H1 (cell line): ENCODE measurements around the gene TM9SF1. TPM values are rescaled to one million over a fixed set of nuclear protein-coding genes. Genes with fewer than 3 reads are reported as not detected.

ENCODE experiments used
- CTCF ChIA-PET: fragments of 300-600 bp; sonication (Branson Sonifier 250); formaldehyde crosslinking; loops from one replicate; lab custom pipeline; 2021; ENCODE audit not compliant: partially characterized antibody; lab: Charles Lee
- POLR2A ChIA-PET: fragments of 300-600 bp; sonication (Branson Sonifier 250); formaldehyde crosslinking; loops from one replicate; lab custom pipeline; 2021; ENCODE audit warnings: inconsistent platforms; ENCODE audit not compliant: partially characterized antibody; lab: Charles Lee
- DNase-seq, 2 experiments: peaks; one replicate each; pipeline versions ENCODE4 v3.0.0 to v3.0.0-alpha.2; 2010 to 2022; ENCODE audit warnings: low spot score in 2 of 2, low read depth in 1 of 2, mixed read lengths in 1 of 2
- FAIRE-seq: peaks from 2 replicates; lab custom pipeline; 2011; peaks lifted over from hg19 to GRCh38; lab: Jason Lieb, UNC
- H2AFZ ChIP-seq: 2 replicates; pipeline ENCODE4 v1.8.1; 2012; ENCODE audit warnings: low read length, inconsistent platforms
- H2AK5ac ChIP-seq: 2 replicates; pipeline ENCODE4 v1.6.1; 2013; ENCODE audit warnings: low read depth, low read length
- H2BK120ac ChIP-seq: replicated peaks from 2 replicates; pipeline ENCODE3; 2013; ENCODE audit warnings: low read depth, low read length, inconsistent platforms
- H2BK12ac ChIP-seq: 2 replicates; pipeline ENCODE4 v1.6.1; 2013; ENCODE audit warnings: low read depth, low read length
- H2BK15ac ChIP-seq: 2 replicates; pipeline ENCODE4 v1.6.1; 2013; ENCODE audit warnings: low read length
- H2BK20ac ChIP-seq: 2 replicates; pipeline ENCODE4 v1.6.1; 2013; ENCODE audit warnings: low read length
- H2BK5ac ChIP-seq: 2 replicates; pipeline ENCODE4 v1.6.1; 2013; ENCODE audit warnings: low read depth, low read length
- H3K14ac ChIP-seq: 2 replicates; pipeline ENCODE4 v1.6.1; 2013; ENCODE audit warnings: inconsistent platforms; ENCODE audit not compliant: insufficient read length
- H3K18ac ChIP-seq: 2 replicates; pipeline ENCODE4 v1.6.1; 2013; ENCODE audit warnings: low read length; ENCODE audit errors: extremely low read depth
- H3K23ac ChIP-seq: 2 replicates; pipeline ENCODE4 v1.6.1; 2013; ENCODE audit warnings: inconsistent platforms; ENCODE audit not compliant: insufficient read length
- H3K23me2 ChIP-seq: 2 replicates; pipeline ENCODE4 v1.6.1; 2013; ENCODE audit warnings: low read depth, low read length
- H3K27ac ChIP-seq: 2 replicates; pipeline ENCODE4 v1.6.1; 2011; ENCODE audit warnings: low read depth, low read length, inconsistent platforms
- H3K27me3 ChIP-seq, 4 experiments: replicated peaks in 1 of 4; 1 replicate in 1 of 4; 2 replicates in 3 of 4; pipeline versions ENCODE4 v1.6.1 to v1.8.1; 2011 to 2013; ENCODE audit warnings: low read length in 3 of 4, mild to moderate bottlenecking in 3 of 4, inconsistent platforms in 2 of 4, mixed read lengths in 2 of 4, moderate library complexity in 1 of 4; ENCODE audit not compliant: control insufficient read depth in 3 of 4, insufficient read depth in 3 of 4; ENCODE audit errors: extremely low read depth in 1 of 4
- H3K36me3 ChIP-seq, 4 experiments: 2 replicates each; pipeline versions ENCODE4 v1.6.1 to v1.8.1; 2011 to 2013; ENCODE audit warnings: mild to moderate bottlenecking in 4 of 4, low read length in 3 of 4, moderate library complexity in 2 of 4, control low read depth in 1 of 4, inconsistent platforms in 1 of 4; ENCODE audit not compliant: insufficient read depth in 4 of 4, control insufficient read depth in 2 of 4
- H3K4ac ChIP-seq: replicated peaks from 2 replicates; pipeline ENCODE3; 2013; ENCODE audit warnings: low read length, low read depth, mixed read lengths, inconsistent platforms; ENCODE audit not compliant: insufficient read length
- H3K4me1 ChIP-seq, 4 experiments: replicated peaks in 1 of 4; 1 replicate in 1 of 4; 2 replicates in 3 of 4; pipeline versions ENCODE4 v1.6.1 to v1.8.1; 2011 to 2013; ENCODE audit warnings: low read length in 3 of 4, inconsistent platforms in 2 of 4, mixed read lengths in 1 of 4; ENCODE audit not compliant: insufficient read depth in 4 of 4, control insufficient read depth in 3 of 4
- H3K4me2 ChIP-seq, 2 experiments: 2 replicates each; pipeline versions ENCODE4 v1.6.1 to v1.8.1; 2011 to 2013; ENCODE audit warnings: low read depth in 2 of 2, low read length in 2 of 2, control low read depth in 1 of 2, inconsistent platforms in 1 of 2, mild to moderate bottlenecking in 1 of 2; ENCODE audit not compliant: insufficient read depth in 1 of 2
- H3K4me3 ChIP-seq, 4 experiments: fragments of 200-600, 300-600 bp in 1 of 4; sonication (generic), shearing (Covaris generic), sonication (Bioruptor Twin) in 1 of 4; 2 replicates each; pipeline versions ENCODE4 v1.5.1 to v1.8.1; 2011 to 2016; ENCODE audit warnings: low read length in 4 of 4, low read depth in 3 of 4, control low read depth in 2 of 4, inconsistent platforms in 2 of 4, mild to moderate bottlenecking in 2 of 4, mixed read lengths in 1 of 4, moderate library complexity in 1 of 4; ENCODE audit not compliant: insufficient read depth in 2 of 4; ENCODE audit errors: extremely low read depth in 1 of 4
- H3K56ac ChIP-seq: replicated peaks from 2 replicates; pipeline ENCODE3; 2013; ENCODE audit warnings: low read depth, mild to moderate bottlenecking, mixed read lengths, low read length, inconsistent platforms; ENCODE audit not compliant: insufficient read length
- H3K79me1 ChIP-seq: 2 replicates; pipeline ENCODE4 v1.6.1; 2013; ENCODE audit warnings: low read depth, low read length, control low read depth
- H3K79me2 ChIP-seq, 2 experiments: 2 replicates each; pipeline versions ENCODE4 v1.6.1 to v1.8.1; 2012 to 2013; ENCODE audit warnings: low read length in 2 of 2, mild to moderate bottlenecking in 2 of 2, inconsistent platforms in 1 of 2; ENCODE audit not compliant: insufficient read depth in 2 of 2, control insufficient read depth in 1 of 2
- H3K9ac ChIP-seq, 4 experiments: replicated peaks in 1 of 4; 1 replicate in 1 of 4; 2 replicates in 3 of 4; pipeline versions ENCODE4 v1.6.1 to v1.8.1; 2011 to 2013; ENCODE audit warnings: low read depth in 3 of 4, low read length in 3 of 4, control low read depth in 2 of 4, mild to moderate bottlenecking in 2 of 4, moderate library complexity in 2 of 4, inconsistent platforms in 1 of 4; ENCODE audit errors: extremely low read depth in 1 of 4
- H3K9me3 ChIP-seq, 2 experiments: 2 replicates each; pipeline versions ENCODE4 v1.6.1 to v1.8.1; 2012 to 2013; ENCODE audit warnings: mild to moderate bottlenecking in 2 of 2, moderate library complexity in 2 of 2, control low read depth in 1 of 2, inconsistent platforms in 1 of 2, low read depth in 1 of 2, low read length in 1 of 2, mixed read lengths in 1 of 2; ENCODE audit not compliant: insufficient read depth in 2 of 2
- H4K20me1 ChIP-seq, 2 experiments: replicated peaks in 1 of 2; 2 replicates each; pipeline versions ENCODE3 to v1.8.1; 2011 to 2013; ENCODE audit warnings: inconsistent platforms in 2 of 2, low read length in 2 of 2, mild to moderate bottlenecking in 1 of 2; ENCODE audit not compliant: insufficient read depth in 2 of 2, control insufficient read depth in 1 of 2
- H4K5ac ChIP-seq: 2 replicates; pipeline ENCODE4 v1.6.1; 2013; ENCODE audit warnings: low read length, low read depth, mixed read lengths, inconsistent platforms; ENCODE audit not compliant: insufficient read length
- H4K8ac ChIP-seq: 2 replicates; pipeline ENCODE4 v1.8.0; 2013; ENCODE audit warnings: mild to moderate bottlenecking, moderate library complexity, low read length, inconsistent platforms; ENCODE audit not compliant: insufficient read depth; ENCODE audit errors: extremely low read depth
- H4K91ac ChIP-seq: replicated peaks from 2 replicates; pipeline ENCODE3; 2013; ENCODE audit warnings: low read length, mixed read lengths, inconsistent platforms; ENCODE audit not compliant: insufficient read length
- ASH2L ChIP-seq: fragments of 200-600, 300-600 bp; sonication (generic); IDR thresholded peaks from one replicate; pipeline ENCODE4 v1.7.1; 2017; ENCODE audit warnings: low read length
- E2F6 ChIP-seq: IDR thresholded peaks from 2 replicates; pipeline ENCODE4 v1.6.1; 2012; ENCODE audit warnings: inconsistent platforms
- HDAC6 ChIP-seq: IDR thresholded peaks from one replicate; pipeline ENCODE4 v1.7.1; 2012; ENCODE audit warnings: low read depth, mild to moderate bottlenecking, inconsistent platforms, low read length, moderate library complexity
- KDM5A ChIP-seq: fragments of 200-600 bp; IDR thresholded peaks from 2 replicates; pipeline ENCODE4 v1.7.1; 2012; ENCODE audit warnings: mild to moderate bottlenecking, low read length, inconsistent platforms, mixed read lengths
- MAFK ChIP-seq: IDR thresholded peaks from 2 replicates; pipeline ENCODE4 v1.6.1; 2012; ENCODE audit warnings: low read depth, mild to moderate bottlenecking, improper control_type of control experiment, low read length
- POLR2AphosphoS5 ChIP-seq: IDR thresholded peaks from 2 replicates; pipeline ENCODE4 v1.6.1; 2011; ENCODE audit warnings: low read depth, low read length
- POU5F1 ChIP-seq: IDR thresholded peaks from 2 replicates; pipeline ENCODE4 v1.6.1; 2011; ENCODE audit warnings: low read depth, mild to moderate bottlenecking, low read length, moderate library complexity
- SIN3A ChIP-seq, 2 experiments: IDR thresholded peaks in 1 of 2; conservative IDR thresholded peaks in 1 of 2; 2 replicates each; pipeline ENCODE4 v1.6.1; 2011 to 2012; ENCODE audit warnings: low read length in 2 of 2, improper control_type of control experiment in 1 of 2, low read depth in 1 of 2, mild to moderate bottlenecking in 1 of 2
- SIRT6 ChIP-seq: IDR thresholded peaks from one replicate; pipeline ENCODE4 v1.7.1; 2012; ENCODE audit warnings: low read length, inconsistent platforms
- SP4 ChIP-seq: IDR thresholded peaks from 2 replicates; pipeline ENCODE4 v1.6.1; 2012; ENCODE audit warnings: low read length, inconsistent platforms
- SUZ12 ChIP-seq: fragments of 200-600 bp; sonication (generic); IDR thresholded peaks from 2 replicates; pipeline ENCODE4 v1.6.1; 2012; ENCODE audit warnings: mild to moderate bottlenecking, inconsistent platforms, low read length, moderate library complexity, mixed read lengths
- TAF1 ChIP-seq: IDR thresholded peaks from 2 replicates; pipeline ENCODE4 v1.6.1; 2011; ENCODE audit warnings: mild to moderate bottlenecking, low read depth, low read length
- WGBS, 2 experiments: shearing (Covaris generic) in 1 of 2; methylation state at CpG; one replicate each; pipeline versions ENCODE4 v1.1.6 to v1.1.7; 2013 to 2015; ENCODE audit warnings: low lambda C conversion rate in 2 of 2, mixed read lengths in 2 of 2, inconsistent platforms in 1 of 2, low coverage in 1 of 2, missing lambda C conversion rate in 1 of 2; ENCODE audit not compliant: insufficient replicate concordance in 2 of 2, insufficient coverage in 1 of 2, insufficient read length in 1 of 2; ENCODE audit errors: extremely low coverage in 1 of 2, missing lambda C conversion rate in 1 of 2; 5-methylcytosine and 5-hydroxymethylcytosine counted together
- polyA plus RNA-seq, 7 experiments: library from polyadenylated mRNA; depleted of rRNA in 3 of 7; stranded (reverse) in 5 of 7; unstranded in 2 of 7; fragments of >200 nt in 5 of 7; fragments of 200-250 nt in 2 of 7; gene quantifications; 1 replicate in 5 of 7; 2 replicates in 1 of 7; 4 replicates in 1 of 7; pipeline versions ENCODE4 v1.2.1 to v1.2.3, GENCODE V29; 2011 to 2013; ENCODE audit warnings: missing spikeins in 2 of 7, mixed read lengths in 2 of 7
- total RNA-seq: library from RNA; stranded (reverse); fragmentation: NEBNext Ultra II Directional; extraction: Animal tissue kit (Norgen Biotek cat#: 25700); gene quantifications from 2 replicates; pipeline ENCODE4 v1.2.1, GENCODE V29; 2021

The TM9SF1 gene
- total and polyA plus RNA-seq, 2 of the 8 experiments (the other 6 are each of a cell fraction or from before 2014, with no cell fraction given), result 22.2 to 29.2 TPM

GRCh38 chr14:24238527-24239037 is 43.3 kb upstream of the TM9SF1 start:
- Histone ChIP-seq H3K79me1 (no peaks in the 10 kb centered on the region; the same call in none of the 2 replicates), H2AFZ (no peak overlapping the region), H4K5ac (no peak overlapping the region), H3K4ac (no peak overlapping the region), H3K27me3 (no peaks in the 10 kb centered on the region; a peak in 1 of 7 replicates), H3K4me3 (no peak overlapping the region), H2BK5ac (no peak overlapping the region), H2BK12ac (no peak overlapping the region), H3K27ac (no peak overlapping the region), H2BK20ac (no peak overlapping the region), H2BK15ac (no peak overlapping the region), H3K4me1 (peaks cover under 1 to 5% (median 2%) of the 10 kb centered on the region in 4 experiments; a peak in 6 of 7 replicates), H3K9ac (no peak overlapping the region; a peak in 1 of 7 replicates), H3K36me3 (peaks cover 19 to 58% (median 48%) of the 10 kb centered on the region in 4 experiments), H3K23me2 (peaks cover 8% of the 10 kb centered on the region; the same call in 1 of the 2 replicates), H2BK120ac (no peak overlapping the region), H4K20me1 (peaks cover 3 to 16% of the 10 kb centered on the region in 2 experiments), H3K56ac (no peak overlapping the region), H4K91ac (no peak overlapping the region), H3K18ac (no peak overlapping the region), H3K9me3 (no peaks in the 10 kb centered on the region), H3K4me2 (no peak overlapping the region), H3K79me2 (peaks cover 0 to 10% of the 10 kb centered on the region in 2 experiments; a peak in 3 of 4 replicates), H4K8ac (no peak overlapping the region), H2AK5ac (no peak overlapping the region), H3K14ac (no peak overlapping the region), H3K23ac (no peak overlapping the region)
- 93% methylated on average over 5 of the region's 5 CpGs; no CpG with 5 or more reads in 1 of the 2 experiments for WGBS, 2 experiments
- POLR2A ChIA-PET, result interaction anchor here (0.6 to 5.1 kb wide), 10 partner anchors 8 to 85 kb away, joined by 3 to 19 read pairs (median 4); partner anchors contain the start of gene MDP1
- CTCF ChIA-PET, result interaction anchor here (0.9 to 2.5 kb wide), 7 partner anchors 11 to 101 kb away, joined by 3 to 10 read pairs (median 5); partner anchors contain the start of gene CIDEB
- no peak for TF ChIP-seq E2F6
- TF ChIP-seq POLR2AphosphoS5, result no peak
- no peak for TF ChIP-seq HDAC6
- TF ChIP-seq POU5F1, result no peak
- TF ChIP-seq KDM5A, result no peak
- TF ChIP-seq TAF1, result no peak
- TF ChIP-seq SIN3A (conservative IDR thresholded peaks at IDR 0.05 in 1 of 2, IDR thresholded peaks at IDR 0.05 in 1 of 2; ENCODE audit: low read depth in 1 of 2, low read length in 2 of 2), result no peak
- TF ChIP-seq ASH2L, result no peak
- no peak for TF ChIP-seq SIRT6
- TF ChIP-seq SUZ12, result no peak
- no peak for TF ChIP-seq SP4
- TF ChIP-seq MAFK, result no peak
- DNase-seq (no peak), FAIRE-seq (no peak)
